ENCODE measurements around the gene MGST2.

DNA sequence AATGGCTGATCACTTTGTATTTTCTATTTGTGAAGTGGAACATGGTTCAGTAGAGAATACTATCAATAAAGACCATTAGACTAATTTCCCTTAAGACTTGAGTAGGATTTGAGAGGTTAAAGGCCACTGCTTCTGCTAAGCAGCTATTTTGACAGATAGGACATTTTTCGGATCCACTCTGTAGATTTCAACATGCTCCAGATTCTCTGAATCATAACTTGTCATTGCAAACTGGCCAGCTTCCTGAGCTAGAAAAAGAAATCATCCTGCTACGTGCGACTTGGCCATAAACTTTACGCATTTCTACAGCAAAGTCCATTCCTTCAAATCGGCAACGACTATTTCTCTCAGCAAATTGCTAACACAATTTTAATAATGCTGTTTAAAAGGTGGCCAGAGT is 55.2 kb downstream of the MGST2 start:
- TF ChIP-seq, protein P1, sequence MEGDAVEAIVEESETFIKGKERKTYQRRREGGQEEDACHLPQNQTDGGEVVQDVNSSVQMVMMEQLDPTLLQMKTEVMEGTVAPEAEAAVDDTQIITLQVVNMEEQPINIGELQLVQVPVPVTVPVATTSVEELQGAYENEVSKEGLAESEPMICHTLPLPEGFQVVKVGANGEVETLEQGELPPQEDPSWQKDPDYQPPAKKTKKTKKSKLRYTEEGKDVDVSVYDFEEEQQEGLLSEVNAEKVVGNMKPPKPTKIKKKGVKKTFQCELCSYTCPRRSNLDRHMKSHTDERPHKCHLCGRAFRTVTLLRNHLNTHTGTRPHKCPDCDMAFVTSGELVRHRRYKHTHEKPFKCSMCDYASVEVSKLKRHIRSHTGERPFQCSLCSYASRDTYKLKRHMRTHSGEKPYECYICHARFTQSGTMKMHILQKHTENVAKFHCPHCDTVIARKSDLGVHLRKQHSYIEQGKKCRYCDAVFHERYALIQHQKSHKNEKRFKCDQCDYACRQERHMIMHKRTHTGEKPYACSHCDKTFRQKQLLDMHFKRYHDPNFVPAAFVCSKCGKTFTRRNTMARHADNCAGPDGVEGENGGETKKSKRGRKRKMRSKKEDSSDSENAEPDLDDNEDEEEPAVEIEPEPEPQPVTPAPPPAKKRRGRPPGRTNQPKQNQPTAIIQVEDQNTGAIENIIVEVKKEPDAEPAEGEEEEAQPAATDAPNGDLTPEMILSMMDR (IDR thresholded peaks at IDR 0.05; ENCODE audit: insufficient read depth, low read depth, low read length), result no peak
- no peak for TF ChIP-seq EZH2 (IDR thresholded peaks at IDR 0.05; ENCODE audit: insufficient read depth, low read length)
